Measurements from ENCODE around the gene ZNF445.

- TF ChIP-seq POLR2A (IDR thresholded peaks at IDR 0.05) (no peak), CTCF (IDR thresholded peaks at IDR 0.05) (no peak)
These were observed 38.8 kb upstream of the ZNF445 start for GRCh38 chr3:44516230-44516629.

All from body of pancreas (tissue), 4 donors.